Measurements from ENCODE around the gene DZIP3. TPM values are rescaled to one million over a fixed set of nuclear protein-coding genes. Genes with fewer than 3 reads are reported as not detected.
"Not testable (repeated sequence)": the region's sequence is repeated elsewhere in the genome, so short reads cannot be mapped to it uniquely, and the experiment has no call there.

The DZIP3 gene
- total RNA-seq, 2 donors from 2014 or later = 7.7 to 10.1 TPM

DNA sequence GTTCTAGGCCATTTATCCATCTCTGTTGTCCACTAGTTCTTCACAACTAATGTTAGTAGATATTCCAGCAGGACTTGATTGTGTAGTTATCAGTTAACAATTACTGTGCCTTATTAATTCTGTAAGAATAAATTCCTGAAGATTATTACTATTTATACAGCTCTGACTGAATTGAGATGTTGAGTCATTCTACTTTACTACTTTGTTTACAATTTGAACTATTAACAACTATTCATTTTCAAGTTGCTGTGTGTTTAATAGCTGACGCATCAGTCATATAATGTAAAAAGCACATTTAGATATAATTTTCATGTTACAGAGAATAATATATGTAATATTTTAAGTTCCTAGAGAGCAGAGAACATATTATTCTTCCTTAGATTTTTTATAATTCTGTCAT is 21.1 kb downstream of the DZIP3 start:
- Mint-ChIP-seq H3K4me3 (no peak overlapping the region), H3K4me1 (ENCODE audit: low read depth in 2 of 2) (no peaks in the 10 kb centered on the region), H3K9me3 (no peaks in the 10 kb centered on the region), H3K27ac (no peak overlapping the region), H3K27me3 (no peaks in the 10 kb centered on the region), H3K36me3 (no peaks in the 10 kb centered on the region)
- DNase-seq (ENCODE audit: low spot score) = no peak
- ATAC-seq = no peak

DNA sequence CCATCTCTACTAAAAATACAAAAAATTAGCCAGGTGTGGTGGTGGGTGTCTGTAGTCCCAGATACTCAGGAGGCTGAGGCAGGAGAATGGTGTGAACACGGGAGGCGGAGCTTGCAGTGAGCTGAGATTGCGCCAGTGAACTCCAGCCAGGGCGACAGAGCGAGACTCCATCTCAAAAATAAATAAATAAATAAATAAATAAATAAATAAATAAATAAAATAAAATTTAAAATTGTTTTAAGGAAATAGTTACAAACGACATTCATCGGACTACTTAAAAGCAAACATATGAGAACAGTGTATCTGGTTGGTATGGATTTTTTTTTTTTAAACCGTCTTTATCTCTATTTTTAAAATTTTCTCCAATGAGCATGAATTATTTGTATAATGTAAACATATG is 26.6 kb downstream of the DZIP3 start:
- DNase-seq (ENCODE audit: low spot score); H3K9me3 Mint-ChIP-seq; H3K4me1 Mint-ChIP-seq (ENCODE audit: low read depth in 2 of 2); H3K36me3 Mint-ChIP-seq; H3K27ac Mint-ChIP-seq; H3K27me3 Mint-ChIP-seq; ATAC-seq; H3K4me3 Mint-ChIP-seq: not testable (repeated sequence)

DNA sequence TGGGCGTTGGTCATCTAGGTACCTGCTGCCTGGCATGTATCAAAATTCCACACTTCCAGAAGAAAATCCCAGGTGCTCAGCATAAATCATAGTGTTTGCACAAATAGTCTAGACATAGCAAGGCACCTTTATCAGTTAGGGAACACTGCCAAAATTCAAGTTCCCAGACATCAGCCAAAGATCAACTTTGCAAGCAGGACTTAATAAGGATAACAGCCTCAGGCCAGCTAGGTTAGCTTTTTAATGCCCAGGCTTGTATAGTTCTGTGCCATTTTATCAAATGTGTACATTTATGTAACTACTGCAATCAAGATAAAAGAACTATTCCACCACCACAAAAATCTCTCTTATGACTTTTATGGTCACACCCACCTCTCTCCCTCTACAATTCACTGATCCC is 30.7 kb downstream of the DZIP3 start:
- H3K4me3 Mint-ChIP-seq = no peak overlapping the region
- no peak for DNase-seq (ENCODE audit: low spot score)
- no peaks in the 10 kb centered on the region for H3K36me3 Mint-ChIP-seq
- no peak for ATAC-seq
- H3K4me1 Mint-ChIP-seq (ENCODE audit: low read depth in 2 of 2) = no peaks in the 10 kb centered on the region
- no peak overlapping the region for H3K27ac Mint-ChIP-seq
- peaks cover 3% of the 10 kb centered on the region for H3K9me3 Mint-ChIP-seq
- H3K27me3 Mint-ChIP-seq = no peaks in the 10 kb centered on the region

DNA sequence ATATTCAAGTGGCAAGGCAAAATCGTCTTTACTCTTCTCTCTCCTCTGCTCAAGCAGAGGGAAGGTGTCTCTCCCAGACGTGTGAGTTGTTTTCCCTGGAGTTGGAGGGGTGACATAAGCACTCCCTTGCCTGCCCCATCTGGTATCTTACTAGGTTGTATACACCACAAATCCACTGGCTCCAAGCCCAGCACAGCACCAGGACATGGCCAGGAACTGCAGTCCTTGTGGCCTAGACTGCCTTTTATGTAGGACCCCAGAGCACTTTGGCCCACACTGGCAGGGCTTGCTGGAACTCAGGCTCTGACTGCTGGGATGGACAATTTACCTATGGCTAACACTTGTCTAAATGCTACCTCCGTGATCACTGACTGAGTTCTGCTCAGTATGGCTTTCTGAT is 34.0 kb downstream of the DZIP3 start:
- H3K4me1 Mint-ChIP-seq (ENCODE audit: low read depth in 2 of 2) = no peaks in the 10 kb centered on the region
- peaks cover 3% of the 10 kb centered on the region for H3K9me3 Mint-ChIP-seq
- H3K36me3 Mint-ChIP-seq = no peaks in the 10 kb centered on the region
- ATAC-seq = no peak
- no peak overlapping the region for H3K4me3 Mint-ChIP-seq
- H3K27ac Mint-ChIP-seq = no peak overlapping the region
- H3K27me3 Mint-ChIP-seq = no peaks in the 10 kb centered on the region
- no peak for DNase-seq (ENCODE audit: low spot score)

- H3K9me3 Mint-ChIP-seq = no peaks in the 10 kb centered on the region
- no peak overlapping the region for H3K4me3 Mint-ChIP-seq
- H3K27ac Mint-ChIP-seq = no peak overlapping the region
- DNase-seq (ENCODE audit: low spot score) = no peak
- no peak for ATAC-seq
- H3K36me3 Mint-ChIP-seq = peaks cover 5% of the 10 kb centered on the region
- H3K27me3 Mint-ChIP-seq = no peaks in the 10 kb centered on the region
- H3K4me1 Mint-ChIP-seq (ENCODE audit: low read depth in 2 of 2) = peaks cover 0 to 2% of the 10 kb centered on the region in 2 donors
These were observed 40.5 kb downstream of the DZIP3 start for GRCh38 chr3:108629974-108630373.

DNA sequence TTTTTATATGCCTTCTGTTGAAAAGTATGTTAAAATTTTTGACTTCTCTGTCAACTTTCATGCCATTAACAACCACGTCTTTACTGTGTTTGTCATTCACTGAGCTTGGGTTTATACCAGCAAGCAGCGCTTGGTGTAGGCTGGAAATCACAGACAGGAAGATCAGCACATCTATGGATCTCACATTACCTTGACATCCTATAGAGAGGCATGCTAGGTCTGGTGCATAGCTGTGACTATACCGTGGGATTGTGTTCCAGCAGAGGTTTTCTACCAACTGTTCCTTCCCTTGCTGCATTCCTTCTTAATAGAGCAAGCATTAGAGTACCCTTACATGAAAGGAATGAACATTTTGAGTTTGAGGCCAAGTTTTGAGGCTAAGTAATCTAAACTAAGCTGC is 53.0 kb downstream of the DZIP3 start:
- Mint-ChIP-seq H3K27me3 (no peaks in the 10 kb centered on the region), H3K4me3 (no peak overlapping the region), H3K4me1 (ENCODE audit: low read depth in 2 of 2) (no peaks in the 10 kb centered on the region), H3K27ac (no peak overlapping the region), H3K9me3 (no peaks in the 10 kb centered on the region), H3K36me3 (peaks cover 4% of the 10 kb centered on the region)
- no peak for DNase-seq (ENCODE audit: low spot score)
- ATAC-seq = no peak

DNA sequence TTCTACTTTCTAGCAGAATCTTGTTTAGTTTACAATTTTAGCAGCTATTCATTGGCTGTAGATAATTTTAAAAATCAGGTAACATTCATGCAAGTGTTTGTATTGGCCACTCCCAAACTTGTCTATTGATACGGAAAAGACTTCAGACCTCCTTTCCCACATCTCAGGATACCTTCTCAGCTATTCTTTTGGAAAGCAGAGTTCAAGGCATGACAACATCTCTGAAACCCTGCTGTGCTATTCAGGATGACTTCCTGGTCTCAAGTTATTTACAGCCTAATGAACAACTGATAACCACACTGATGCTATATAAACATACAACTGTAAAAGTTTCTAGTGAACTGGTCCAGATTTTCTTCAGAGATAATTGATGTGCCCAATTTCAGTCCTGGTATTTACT is 55.8 kb downstream of the DZIP3 start:
- no peak overlapping the region for H3K27ac Mint-ChIP-seq
- DNase-seq (ENCODE audit: low spot score) (no peak), ATAC-seq (no peak)
- no peaks in the 10 kb centered on the region for H3K9me3 Mint-ChIP-seq
- H3K27me3 Mint-ChIP-seq = no peaks in the 10 kb centered on the region
- H3K36me3 Mint-ChIP-seq = no peaks in the 10 kb centered on the region
- H3K4me3 Mint-ChIP-seq = no peak overlapping the region
- no peaks in the 10 kb centered on the region for H3K4me1 Mint-ChIP-seq (ENCODE audit: low read depth in 2 of 2)

DNA sequence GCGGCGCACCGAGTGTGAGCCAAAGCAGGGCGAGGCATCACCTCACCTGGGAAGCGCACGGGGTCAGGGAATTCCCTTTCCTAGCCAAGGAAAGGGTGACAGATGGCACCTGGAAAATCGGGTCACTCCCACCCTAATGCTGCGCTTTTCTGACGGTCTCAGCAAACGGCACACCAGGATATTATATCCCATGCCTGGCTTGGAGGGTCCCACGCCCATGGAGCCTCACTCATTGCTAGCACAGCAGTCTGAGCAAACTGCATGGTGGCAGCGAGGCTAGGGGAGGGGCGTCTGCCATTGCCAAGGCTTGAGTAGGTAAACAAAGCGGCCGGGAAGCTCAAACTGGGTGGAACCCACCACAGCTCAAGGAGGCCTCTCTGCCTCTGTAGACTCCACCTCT is 66.1 kb downstream of the DZIP3 start:
- DNase-seq (ENCODE audit: low spot score); H3K27ac Mint-ChIP-seq; ATAC-seq; H3K9me3 Mint-ChIP-seq; H3K27me3 Mint-ChIP-seq; H3K36me3 Mint-ChIP-seq; H3K4me3 Mint-ChIP-seq; H3K4me1 Mint-ChIP-seq (ENCODE audit: low read depth in 2 of 2): not testable (repeated sequence)

DNA sequence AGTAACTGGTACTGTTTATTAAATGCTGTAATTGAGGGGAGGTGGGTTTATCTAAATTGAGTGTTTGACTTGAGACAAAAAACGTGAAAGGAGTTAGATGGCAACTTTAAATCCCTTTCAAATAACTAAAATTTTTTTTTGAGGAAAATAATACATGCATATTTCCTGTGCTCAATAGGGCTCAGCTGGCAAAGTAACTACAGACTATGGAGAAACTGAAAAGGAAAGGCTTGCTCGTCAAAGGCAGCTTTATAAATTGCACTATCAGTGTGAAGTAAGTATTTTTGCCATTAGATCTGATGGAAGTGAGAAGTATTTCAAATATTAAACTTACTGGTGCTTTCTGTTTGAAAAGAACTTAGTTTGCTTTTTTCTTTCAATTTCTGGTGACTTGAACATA is 72.2 kb downstream of the DZIP3 start:
- H3K27ac Mint-ChIP-seq = no peak overlapping the region

DNA sequence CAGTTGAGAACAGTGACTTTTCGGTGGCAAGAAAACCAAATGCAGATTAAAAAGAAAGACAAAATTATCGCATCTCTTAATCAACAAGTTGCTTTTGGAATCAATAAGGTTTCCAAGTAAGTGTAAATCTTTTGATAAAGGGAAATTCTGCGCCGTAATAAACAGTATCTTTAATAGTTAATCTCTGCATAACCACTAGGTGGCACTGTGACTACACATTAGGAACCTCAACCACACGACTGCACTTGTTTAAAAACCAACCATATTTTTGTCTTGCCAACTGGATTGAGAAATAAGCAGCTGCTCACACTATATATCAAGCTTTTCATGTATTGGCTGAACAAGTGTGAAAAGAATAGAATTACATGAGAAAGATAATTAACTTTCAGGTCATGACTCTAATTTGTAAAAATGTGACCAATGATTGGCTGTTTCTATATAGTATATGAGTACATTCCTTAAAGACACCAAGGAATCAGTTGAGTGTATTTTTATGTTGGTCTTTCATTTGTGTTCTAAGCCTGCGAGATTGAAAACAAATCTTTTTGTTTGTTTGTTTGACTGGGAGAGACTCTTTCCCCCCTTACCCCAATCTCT is 72.7 kb downstream of the DZIP3 start:
- Mint-ChIP-seq H3K4me1 (ENCODE audit: low read depth in 2 of 2) (peaks cover 0 to 3% of the 10 kb centered on the region in 2 donors), H3K36me3 (no peaks in the 10 kb centered on the region), H3K27ac (no peak overlapping the region), H3K4me3 (no peak overlapping the region), H3K27me3 (no peaks in the 10 kb centered on the region), H3K9me3 (no peaks in the 10 kb centered on the region)
- ATAC-seq = peak; percentile 62 to 70
- no peak for DNase-seq (ENCODE audit: low spot score)

More for the DNA sequence above, 72.2 kb downstream of the DZIP3 start:
- Mint-ChIP-seq H3K27me3 (no peaks in the 10 kb centered on the region), H3K4me1 (ENCODE audit: low read depth in 2 of 2) (peaks cover 0 to 3% of the 10 kb centered on the region in 2 donors), H3K9me3 (no peaks in the 10 kb centered on the region), H3K4me3 (no peak overlapping the region), H3K36me3 (no peaks in the 10 kb centered on the region)
- ATAC-seq = no peak
- no peak for DNase-seq (ENCODE audit: low spot score)

DNA sequence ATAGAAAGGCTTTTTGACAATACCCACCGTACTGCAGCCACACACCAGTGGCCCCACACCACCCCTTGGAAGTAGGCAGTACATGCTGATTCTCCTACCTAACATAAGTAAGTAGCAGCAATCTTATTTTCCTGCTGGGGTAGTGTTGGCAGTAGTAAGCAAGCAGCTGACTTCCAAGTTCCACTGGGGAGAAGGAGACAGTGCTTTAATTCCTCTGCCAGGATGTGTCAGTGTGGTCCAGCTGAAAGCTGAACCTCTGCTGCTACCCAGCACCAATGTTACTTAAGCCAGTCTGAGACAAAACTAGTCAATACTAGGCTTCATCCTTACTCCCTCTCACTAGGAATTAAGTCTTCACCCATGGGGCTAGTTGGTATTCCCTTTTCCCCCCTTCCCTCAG is 74.7 kb downstream of the DZIP3 start:
- no peaks in the 10 kb centered on the region for H3K9me3 Mint-ChIP-seq
- H3K36me3 Mint-ChIP-seq = no peaks in the 10 kb centered on the region
- ATAC-seq (no peak), DNase-seq (ENCODE audit: low spot score) (no peak)
- no peak overlapping the region for H3K27ac Mint-ChIP-seq
- H3K27me3 Mint-ChIP-seq = no peaks in the 10 kb centered on the region
- no peak overlapping the region for H3K4me3 Mint-ChIP-seq
- peaks cover 0 to 3% of the 10 kb centered on the region in 2 donors for H3K4me1 Mint-ChIP-seq (ENCODE audit: low read depth in 2 of 2)

DNA sequence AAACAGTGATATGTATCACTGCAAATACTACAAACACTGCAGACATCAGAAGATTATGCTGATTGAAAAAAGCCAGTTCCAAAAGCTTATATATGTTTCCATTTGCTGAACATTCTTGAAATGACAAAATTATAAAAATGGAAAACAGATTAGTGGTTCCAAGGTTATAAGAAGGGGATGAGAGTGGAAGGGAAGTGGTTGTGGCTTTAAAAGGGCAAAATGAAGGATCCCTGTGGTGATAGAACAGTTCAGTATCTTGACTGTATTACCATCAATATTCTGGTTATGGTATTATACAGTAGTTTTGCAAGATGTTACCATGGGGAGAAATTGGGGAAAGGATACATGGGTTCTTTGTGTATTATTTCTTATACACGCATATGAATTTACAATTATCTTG is 77.8 kb downstream of the DZIP3 start:
- H3K36me3 Mint-ChIP-seq = no peaks in the 10 kb centered on the region
- H3K4me1 Mint-ChIP-seq (ENCODE audit: low read depth in 2 of 2) = peaks cover 0 to under 1% of the 10 kb centered on the region in 2 donors
- DNase-seq (ENCODE audit: low spot score) (no peak), ATAC-seq (no peak)
- H3K4me3 Mint-ChIP-seq = no peak overlapping the region
- H3K27ac Mint-ChIP-seq = no peak overlapping the region
- H3K27me3 Mint-ChIP-seq = no peaks in the 10 kb centered on the region
- no peaks in the 10 kb centered on the region for H3K9me3 Mint-ChIP-seq

DNA sequence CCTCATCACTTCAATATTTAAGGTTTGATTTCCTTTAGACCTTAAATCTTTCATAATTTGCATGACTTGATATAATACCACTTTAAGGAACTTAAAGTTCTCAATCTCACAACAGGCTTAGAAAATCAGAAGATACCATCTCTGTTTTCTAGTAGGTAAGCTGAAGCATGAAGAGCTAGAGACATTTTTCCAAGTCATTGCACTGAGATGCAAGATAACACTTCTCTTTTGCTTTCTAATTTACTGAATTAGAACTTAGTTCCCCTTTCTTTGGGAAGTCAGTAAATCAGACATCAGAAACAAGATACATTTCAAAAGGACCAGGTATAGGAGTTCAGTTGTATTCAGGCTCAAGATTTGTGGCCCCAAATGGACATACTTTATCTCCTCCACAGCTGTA is 79.7 kb downstream of the DZIP3 start:
- Mint-ChIP-seq H3K36me3 (no peaks in the 10 kb centered on the region), H3K4me1 (ENCODE audit: low read depth in 2 of 2) (no peaks in the 10 kb centered on the region), H3K4me3 (no peak overlapping the region), H3K9me3 (no peaks in the 10 kb centered on the region), H3K27me3 (no peaks in the 10 kb centered on the region), H3K27ac (no peak overlapping the region)
- DNase-seq (ENCODE audit: low spot score) (no peak), ATAC-seq (no peak)

- ATAC-seq (no peak), DNase-seq (ENCODE audit: low spot score) (no peak)
- Mint-ChIP-seq H3K9me3 (no peaks in the 10 kb centered on the region), H3K4me3 (no peak overlapping the region), H3K4me1 (ENCODE audit: low read depth in 2 of 2) (no peaks in the 10 kb centered on the region), H3K27ac (no peak overlapping the region), H3K36me3 (no peaks in the 10 kb centered on the region), H3K27me3 (no peaks in the 10 kb centered on the region)
These were observed 83.2 kb downstream of the DZIP3 start for GRCh38 chr3:108672701-108673100.

- H3K36me3 Mint-ChIP-seq = no peaks in the 10 kb centered on the region
- H3K9me3 Mint-ChIP-seq = no peaks in the 10 kb centered on the region
- no peaks in the 10 kb centered on the region for H3K4me1 Mint-ChIP-seq (ENCODE audit: low read depth in 2 of 2)
- no peak for DNase-seq (ENCODE audit: low spot score)
- no peak overlapping the region for H3K4me3 Mint-ChIP-seq
- H3K27ac Mint-ChIP-seq = no peak overlapping the region
- no peak for ATAC-seq
- H3K27me3 Mint-ChIP-seq = no peaks in the 10 kb centered on the region
These were observed 84.6 kb downstream of the DZIP3 start for GRCh38 chr3:108673988-108674661.
